Neutrophil (primary cell): ENCODE data around the gene CYFIP2.

ENCODE experiments used
- H3K27ac ChIP-seq: fragments of 200-600 bp; sonication (generic); 2 replicates; pipeline ENCODE4 v1.5.1; 2016; ENCODE audit warnings: mild to moderate bottlenecking, moderate library complexity
- H3K27me3 ChIP-seq: fragments of 200-600 bp; sonication (generic); 2 replicates; pipeline ENCODE4 v1.6.0; 2016; ENCODE audit warnings: mild to moderate bottlenecking
- H3K36me3 ChIP-seq: fragments of 200-600 bp; sonication (generic); 2 replicates; pipeline ENCODE4 v1.5.1; 2017
- H3K4me1 ChIP-seq, 2 experiments: fragments of 200-600 bp in 1 of 2; sonication (generic) in 1 of 2; 1 replicate in 1 of 2; 2 replicates in 1 of 2; pipeline versions ENCODE4 v1.5.1 to v1.6.1; 2013 to 2016; ENCODE audit warnings: low read depth in 1 of 2, low read length in 1 of 2, mild to moderate bottlenecking in 1 of 2, moderate library complexity in 1 of 2; ENCODE audit not compliant: control insufficient read depth in 1 of 2, insufficient read depth in 1 of 2
- H3K4me3 ChIP-seq, 2 experiments: fragments of 200-600 bp in 1 of 2; sonication (generic) in 1 of 2; 1 replicate in 1 of 2; 2 replicates in 1 of 2; pipeline ENCODE4 v1.5.1; 2013 to 2016; ENCODE audit warnings: low read depth in 1 of 2, low read length in 1 of 2, mild to moderate bottlenecking in 1 of 2, moderate library complexity in 1 of 2
- H3K9me3 ChIP-seq: fragments of 200-600 bp; sonication (generic); 2 replicates; pipeline ENCODE4 v1.5.1; 2016
- TF ChIP-seq, protein P1 (sequence below): fragments of 200-600 bp; sonication (generic); IDR thresholded peaks from 2 replicates; pipeline ENCODE4 v1.5.1; 2016; ENCODE audit warnings: antibody characterized with exemption

The CYFIP2 gene

DNA sequence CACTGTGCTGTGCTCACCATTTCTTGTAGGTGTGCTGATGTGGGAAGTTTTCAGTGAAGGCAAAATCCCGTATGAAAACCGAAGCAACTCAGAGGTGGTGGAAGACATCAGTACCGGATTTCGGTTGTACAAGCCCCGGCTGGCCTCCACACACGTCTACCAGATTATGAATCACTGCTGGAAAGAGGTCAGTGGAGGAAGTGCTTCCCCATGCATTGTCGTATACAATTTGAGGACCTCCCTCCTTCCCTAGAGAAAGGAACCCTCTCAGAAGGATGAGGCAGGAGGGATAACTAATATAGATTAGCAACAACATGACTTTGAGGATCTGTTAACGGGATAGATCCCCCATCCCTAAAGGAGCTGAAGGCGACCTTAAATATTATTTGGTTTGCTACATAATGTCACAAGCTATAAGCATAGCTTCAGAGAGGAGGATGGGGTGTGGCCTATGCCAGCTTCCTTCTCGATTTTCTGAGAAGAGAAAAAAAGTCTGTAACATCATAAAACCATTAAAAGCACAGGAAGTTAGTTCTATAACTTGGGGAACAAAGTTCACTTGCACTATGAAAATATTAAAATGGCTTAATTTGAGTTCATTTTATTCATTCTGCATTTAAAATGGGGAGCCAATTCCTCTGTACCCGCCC lies 17.0 kb upstream of the CYFIP2 start:
- H3K36me3 ChIP-seq = no peaks in the 10 kb centered on the region
- peaks cover 8 to 10% of the 10 kb centered on the region in 2 experiments for H3K4me1 ChIP-seq
- no peak overlapping the region for H3K27ac ChIP-seq

DNA sequence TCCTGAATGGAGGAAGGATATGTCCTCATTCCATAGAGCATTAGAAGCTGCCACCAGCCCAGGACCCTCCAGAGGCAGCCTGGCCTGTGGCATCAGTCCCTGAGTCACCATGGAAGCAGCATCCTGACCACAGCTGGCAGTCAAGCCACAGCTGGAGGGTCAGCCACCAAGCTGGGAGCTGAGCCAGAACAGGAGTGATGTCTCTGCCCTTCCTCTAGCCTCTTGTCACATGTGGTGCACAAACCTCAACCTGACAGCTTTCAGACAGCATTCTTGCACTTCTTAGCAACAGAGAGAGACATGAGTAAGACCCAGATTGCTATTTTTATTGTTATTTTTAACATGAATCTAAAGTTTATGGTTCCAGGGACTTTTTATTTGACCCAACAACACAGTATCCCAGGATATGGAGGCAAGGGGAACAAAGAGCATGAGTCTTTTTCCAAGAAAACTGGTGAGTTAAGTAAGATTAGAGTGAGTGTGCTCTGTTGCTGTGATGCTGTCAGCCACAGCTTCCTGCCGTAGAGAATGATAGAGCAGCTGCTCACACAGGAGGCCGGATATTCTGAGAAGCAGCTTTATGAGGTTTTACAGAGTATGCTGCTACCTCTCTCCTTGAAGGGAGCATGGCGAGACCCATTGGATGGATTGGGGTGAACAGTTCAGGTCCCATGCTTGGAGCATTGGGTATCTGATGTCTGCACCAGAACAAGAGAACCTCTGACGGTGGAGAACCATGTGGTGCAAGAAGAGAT lies 13.0 kb upstream of the CYFIP2 start:
- Histone ChIP-seq H3K27me3 (no peaks in the 10 kb centered on the region), H3K4me3 (no peak overlapping the region), H3K4me1 (peaks cover 10 to 12% of the 10 kb centered on the region in 2 experiments), H3K36me3 (no peaks in the 10 kb centered on the region), H3K27ac (no peak overlapping the region), H3K9me3 (no peaks in the 10 kb centered on the region)
- TF ChIP-seq, protein P1, sequence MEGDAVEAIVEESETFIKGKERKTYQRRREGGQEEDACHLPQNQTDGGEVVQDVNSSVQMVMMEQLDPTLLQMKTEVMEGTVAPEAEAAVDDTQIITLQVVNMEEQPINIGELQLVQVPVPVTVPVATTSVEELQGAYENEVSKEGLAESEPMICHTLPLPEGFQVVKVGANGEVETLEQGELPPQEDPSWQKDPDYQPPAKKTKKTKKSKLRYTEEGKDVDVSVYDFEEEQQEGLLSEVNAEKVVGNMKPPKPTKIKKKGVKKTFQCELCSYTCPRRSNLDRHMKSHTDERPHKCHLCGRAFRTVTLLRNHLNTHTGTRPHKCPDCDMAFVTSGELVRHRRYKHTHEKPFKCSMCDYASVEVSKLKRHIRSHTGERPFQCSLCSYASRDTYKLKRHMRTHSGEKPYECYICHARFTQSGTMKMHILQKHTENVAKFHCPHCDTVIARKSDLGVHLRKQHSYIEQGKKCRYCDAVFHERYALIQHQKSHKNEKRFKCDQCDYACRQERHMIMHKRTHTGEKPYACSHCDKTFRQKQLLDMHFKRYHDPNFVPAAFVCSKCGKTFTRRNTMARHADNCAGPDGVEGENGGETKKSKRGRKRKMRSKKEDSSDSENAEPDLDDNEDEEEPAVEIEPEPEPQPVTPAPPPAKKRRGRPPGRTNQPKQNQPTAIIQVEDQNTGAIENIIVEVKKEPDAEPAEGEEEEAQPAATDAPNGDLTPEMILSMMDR = no peak

More for the DNA sequence above, 17.0 kb upstream of the CYFIP2 start:
- no peaks in the 10 kb centered on the region for H3K9me3 ChIP-seq
- TF ChIP-seq, protein P1 = no peak
- H3K27me3 ChIP-seq = no peaks in the 10 kb centered on the region
- no peak overlapping the region for H3K4me3 ChIP-seq

DNA sequence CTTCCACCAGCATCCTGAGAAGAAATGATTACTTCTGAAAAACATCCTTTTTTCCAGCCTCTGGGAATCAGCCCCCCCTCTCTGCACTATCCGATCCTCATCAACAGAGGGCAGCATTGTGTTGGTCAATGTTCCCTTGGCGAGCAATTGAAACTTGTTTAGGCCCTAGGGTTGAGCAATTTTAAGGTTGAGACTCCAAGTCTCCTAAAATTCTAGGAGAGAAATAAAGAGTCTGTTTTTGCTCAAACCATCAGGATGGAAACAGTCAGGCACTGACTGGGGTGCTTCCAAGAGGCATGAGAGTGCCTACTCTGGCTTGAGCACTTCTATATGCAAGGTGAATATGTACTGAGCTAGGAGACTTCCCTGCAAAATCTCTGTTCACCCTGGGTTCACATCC lies 12.4 kb upstream of the CYFIP2 start:
- no peaks in the 10 kb centered on the region for H3K27me3 ChIP-seq
- no peaks in the 10 kb centered on the region for H3K36me3 ChIP-seq
- H3K4me1 ChIP-seq = peaks cover 10 to 12% of the 10 kb centered on the region in 2 experiments
- H3K27ac ChIP-seq = peak overlapping the region; percentile 18
- TF ChIP-seq, protein P1 = peak; percentile 91
- no peaks in the 10 kb centered on the region for H3K9me3 ChIP-seq
- no peak overlapping the region for H3K4me3 ChIP-seq

DNA sequence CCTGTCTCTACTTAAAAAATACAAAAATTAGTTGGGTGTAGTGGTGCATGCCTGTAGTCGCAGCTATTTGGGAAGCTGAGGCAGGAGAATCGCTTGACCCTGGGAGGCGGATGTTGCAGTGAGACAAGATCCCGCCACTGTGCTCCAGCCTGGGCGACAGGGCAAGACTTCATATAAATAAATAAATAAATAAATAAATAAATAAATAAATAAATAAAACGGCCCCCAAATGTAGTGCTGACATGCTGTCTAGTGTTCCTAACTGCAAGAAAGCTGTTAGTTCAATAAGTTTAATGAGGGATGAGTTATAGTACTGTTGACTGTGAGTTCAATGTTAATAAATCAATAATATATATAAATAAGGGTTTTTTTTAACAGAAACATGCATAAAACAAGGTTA lies 7.5 kb upstream of the CYFIP2 start:
- H3K4me1 ChIP-seq = peaks cover 27 to 29% of the 10 kb centered on the region in 2 experiments
- no peaks in the 10 kb centered on the region for H3K27me3 ChIP-seq
- H3K4me3 ChIP-seq = no peak overlapping the region
- no peaks in the 10 kb centered on the region for H3K36me3 ChIP-seq
- TF ChIP-seq, protein P1 = no peak
- H3K27ac ChIP-seq = no peak overlapping the region
- H3K9me3 ChIP-seq = no peaks in the 10 kb centered on the region

DNA sequence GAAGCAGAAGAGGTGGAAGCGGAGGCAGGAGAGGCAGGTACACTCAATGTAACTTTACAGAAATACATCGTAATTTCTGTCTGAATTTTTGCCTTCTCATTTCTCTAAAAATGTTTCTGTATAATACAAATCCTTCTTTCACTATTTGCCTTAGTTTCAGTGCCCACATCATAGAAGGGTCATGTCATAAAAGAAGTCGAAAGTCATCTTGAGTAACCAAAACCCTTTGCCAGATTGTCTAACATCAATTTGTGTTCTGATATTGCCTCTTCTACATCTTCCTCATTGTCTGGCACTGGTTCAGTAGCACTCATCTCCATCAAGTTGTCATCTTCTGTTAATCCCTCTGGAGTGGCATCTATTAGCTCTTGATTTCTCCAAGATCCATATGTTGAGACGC lies 6.2 kb upstream of the CYFIP2 start:
- H3K27me3 ChIP-seq = no peaks in the 10 kb centered on the region
- H3K36me3 ChIP-seq = no peaks in the 10 kb centered on the region
- H3K4me3 ChIP-seq = no peak overlapping the region
- no peaks in the 10 kb centered on the region for H3K9me3 ChIP-seq
- no peak overlapping the region for H3K27ac ChIP-seq
- TF ChIP-seq, protein P1 = no peak
- H3K4me1 ChIP-seq = peaks cover 33 to 34% of the 10 kb centered on the region in 2 experiments
